Medulla oblongata (tissue), 1 donor: ENCODE measurements around the gene MRI1.
"Not testable (repeated sequence)": the region's sequence is repeated elsewhere in the genome, so short reads cannot be mapped to it uniquely, and the experiment has no call there.

Experiments used
- DNase-seq: peaks from one replicate; pipeline ENCODE4 v3.0.0-alpha.2; 2015; ENCODE audit errors: extremely low spot score

The MRI1 gene

DNA sequence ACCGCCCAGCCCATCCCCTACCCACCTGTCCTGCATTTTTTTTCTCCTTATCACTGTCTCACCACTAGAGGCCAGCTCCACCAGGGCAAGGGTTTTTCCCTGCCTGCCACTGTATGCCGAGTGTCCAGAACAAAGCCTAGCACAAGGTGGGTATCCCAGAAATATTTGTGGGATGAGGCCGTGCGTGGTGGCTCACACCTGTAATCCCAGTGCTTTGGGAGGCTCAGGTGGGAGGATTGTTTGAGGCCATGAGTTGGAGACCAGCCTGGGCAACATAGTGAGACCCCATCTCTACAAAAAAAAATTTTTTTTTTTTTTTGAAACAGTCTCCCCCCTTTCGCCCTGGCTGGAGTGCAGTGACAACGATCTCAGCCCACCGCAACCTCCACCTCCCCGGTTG is 2.9 kb upstream of the MRI1 start:
- DNase-seq, result no peak

GRCh38 chr19:13762635-13763235 is 1.6 kb upstream of the MRI1 start:
- DNase-seq, result no peak

DNA sequence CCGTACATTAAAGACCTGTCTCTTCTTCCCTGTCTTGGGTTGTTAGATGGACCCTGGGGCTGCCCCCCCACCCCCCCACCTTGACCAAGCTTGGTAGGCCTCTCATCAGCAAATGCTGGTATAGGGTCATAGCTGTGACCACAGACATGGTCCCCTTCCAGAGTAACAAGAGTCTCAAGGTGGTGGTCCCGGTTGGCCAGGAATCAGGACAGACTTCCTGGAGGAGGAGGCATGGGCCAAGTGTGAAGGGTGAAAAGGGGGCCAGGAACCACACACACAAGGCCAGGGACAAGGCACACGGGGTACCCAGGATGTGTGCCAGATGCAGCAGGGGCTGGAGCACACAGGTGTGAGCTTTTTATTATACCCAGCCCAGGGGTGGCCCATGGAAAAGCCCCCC is 1.1 kb upstream of the MRI1 start:
- DNase-seq, result no peak

DNA sequence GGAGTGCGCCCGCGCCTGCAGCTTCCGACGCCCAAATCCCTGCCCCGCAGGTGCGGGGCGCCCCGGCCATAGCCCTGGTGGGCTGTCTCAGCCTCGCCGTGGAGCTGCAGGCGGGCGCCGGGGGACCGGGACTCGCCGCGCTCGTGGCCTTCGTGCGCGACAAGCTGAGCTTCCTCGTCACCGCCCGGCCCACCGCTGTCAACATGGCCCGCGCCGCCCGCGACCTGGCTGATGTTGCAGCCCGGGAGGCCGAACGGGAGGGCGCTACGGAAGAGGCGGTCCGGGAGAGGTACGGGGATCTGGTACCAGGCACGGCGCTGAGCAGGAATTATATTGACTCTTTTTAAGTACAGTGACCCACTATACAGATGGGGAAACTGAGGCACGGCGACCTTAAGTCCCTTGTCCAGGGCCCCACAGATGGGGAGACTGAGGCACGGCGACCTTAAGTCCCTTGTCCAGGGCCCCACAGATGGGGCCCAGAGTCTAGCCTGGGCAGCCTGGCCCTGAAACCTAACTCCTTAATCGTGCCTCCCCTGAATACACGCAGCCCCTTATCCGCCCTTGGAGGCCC is 586 bp downstream of the MRI1 start:
- no peak for DNase-seq

GRCh38 chr19:13765395-13766094 is 1.2 kb downstream of the MRI1 start:
- no peak for DNase-seq

DNA sequence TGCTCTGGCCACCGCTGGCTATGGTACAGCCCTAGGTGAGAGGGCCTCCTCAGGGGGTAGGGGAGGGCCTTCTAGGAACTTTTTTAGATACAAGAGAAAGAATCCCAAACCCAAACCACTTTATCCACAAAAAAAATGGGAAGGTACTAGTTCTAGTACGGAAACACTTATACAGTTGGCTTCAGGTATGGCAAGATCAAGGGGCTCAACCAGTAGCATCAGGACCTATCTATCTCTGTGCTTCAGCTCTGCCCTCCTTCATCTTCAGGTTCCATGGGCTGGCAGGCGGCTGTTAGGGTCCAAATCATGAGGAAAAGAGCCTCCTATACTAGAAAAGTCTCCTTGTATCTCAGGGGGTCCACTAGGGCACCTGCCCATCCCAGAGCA is 1.8 kb downstream of the MRI1 start:
- DNase-seq, result no peak

- DNase-seq, result no peak
Observed at GRCh38 chr19:13768510-13768909, 4.2 kb downstream of the MRI1 start.

GRCh38 chr19:13770013-13770635 is 5.8 kb downstream of the MRI1 start:
- no peak for DNase-seq

DNA sequence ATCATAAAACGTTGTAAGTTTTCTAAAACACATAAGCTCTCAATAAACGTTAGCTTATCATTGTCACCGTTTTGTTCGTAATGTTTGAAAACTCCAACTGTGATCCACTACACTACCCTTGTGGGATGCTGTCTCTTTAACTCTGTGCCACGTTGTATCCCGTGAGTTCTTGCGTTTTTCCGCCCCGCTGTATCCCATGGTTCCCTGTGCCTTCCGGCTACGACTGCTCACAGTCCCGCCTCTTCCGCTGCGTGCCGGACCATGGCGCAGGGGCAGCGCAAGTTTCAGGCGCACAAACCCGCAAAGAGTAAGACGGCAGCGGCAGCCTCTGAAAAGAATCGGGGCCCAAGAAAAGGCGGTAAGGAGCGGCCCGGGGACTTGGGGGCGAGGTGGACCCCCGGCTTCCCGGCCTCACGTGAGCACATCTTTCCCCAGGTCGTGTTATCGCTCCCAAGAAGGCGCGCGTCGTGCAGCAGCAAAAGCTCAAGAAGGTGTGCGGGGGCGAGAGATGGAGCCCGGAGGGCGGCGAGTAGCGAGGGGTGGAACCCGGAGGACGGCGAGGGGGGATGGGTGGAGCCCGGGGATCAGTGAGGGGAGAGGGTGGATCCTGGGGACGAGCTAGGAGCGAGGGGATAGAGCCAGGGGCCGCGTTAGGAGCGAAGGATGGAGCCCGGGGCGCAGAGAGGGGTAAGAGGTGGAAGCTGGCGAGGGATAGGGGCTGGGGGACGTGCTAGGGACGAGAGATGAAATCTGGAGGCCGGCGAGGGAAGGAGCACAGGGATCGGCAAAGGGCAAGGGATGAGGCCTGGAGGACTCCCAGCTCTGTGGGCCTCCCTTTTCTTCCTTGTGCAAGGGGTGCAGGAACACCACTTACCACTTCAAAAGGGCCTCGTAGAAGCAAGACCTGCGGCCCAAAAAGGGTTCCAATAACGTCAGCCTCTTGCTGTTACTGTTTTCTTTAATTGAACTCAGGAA is 10.2 kb downstream of the MRI1 start, which contains the start of gene C19orf53:
Gene C19orf53, plus strand, starts transcription at position 240 of the 975 bp plus-strand sequence. Its CDS starts 22 bp downstream, at position 262.
- DNase-seq, result peak; percentile 96

DNA sequence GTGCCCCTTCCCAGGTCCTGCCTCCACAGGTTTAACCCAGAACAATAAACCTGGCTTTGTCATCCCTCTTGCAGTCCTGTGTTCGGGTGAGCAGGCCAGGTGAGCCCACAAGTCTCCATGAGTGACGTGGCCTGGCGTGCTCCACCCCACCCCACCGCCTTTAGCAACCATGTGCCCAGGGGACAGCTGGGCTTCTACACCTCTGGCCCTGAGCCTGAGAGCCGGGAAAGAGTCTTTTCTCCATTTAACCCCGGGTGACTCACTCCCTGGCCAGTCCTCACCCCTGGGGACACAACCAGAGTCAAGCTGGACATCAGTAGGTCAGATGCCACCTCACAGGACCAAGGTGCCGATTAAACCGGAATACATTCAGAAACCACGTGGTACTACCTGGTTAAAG is 14.1 kb downstream of the MRI1 start:
- no peak for DNase-seq

GRCh38 chr19:13778847-13779246 is 14.5 kb downstream of the MRI1 start:
- no peak for DNase-seq

GRCh38 chr19:13779794-13780193 is 15.5 kb downstream of the MRI1 start:
- not testable (repeated sequence) for DNase-seq

DNA sequence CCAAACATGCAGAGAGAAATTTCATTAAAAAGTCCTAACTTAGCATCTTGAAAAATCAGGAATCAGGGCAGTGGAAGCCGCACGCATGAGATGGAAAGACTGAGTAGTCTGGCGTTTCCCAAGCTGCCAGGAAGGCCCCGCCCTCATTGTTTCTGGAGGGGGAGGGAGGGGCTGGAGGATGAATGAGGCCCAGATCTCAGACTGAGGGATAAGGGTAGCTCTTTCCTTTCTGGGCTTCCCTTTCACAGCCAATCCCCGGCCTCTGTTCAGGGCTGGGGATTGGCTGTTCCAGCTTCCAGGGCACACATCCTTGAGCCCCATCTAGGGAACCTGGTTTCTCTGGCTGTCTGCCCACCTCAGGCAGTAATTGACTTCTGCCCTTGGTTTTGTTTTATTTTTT is 17.2 kb downstream of the MRI1 start:
- DNase-seq, result peak; percentile 51

DNA sequence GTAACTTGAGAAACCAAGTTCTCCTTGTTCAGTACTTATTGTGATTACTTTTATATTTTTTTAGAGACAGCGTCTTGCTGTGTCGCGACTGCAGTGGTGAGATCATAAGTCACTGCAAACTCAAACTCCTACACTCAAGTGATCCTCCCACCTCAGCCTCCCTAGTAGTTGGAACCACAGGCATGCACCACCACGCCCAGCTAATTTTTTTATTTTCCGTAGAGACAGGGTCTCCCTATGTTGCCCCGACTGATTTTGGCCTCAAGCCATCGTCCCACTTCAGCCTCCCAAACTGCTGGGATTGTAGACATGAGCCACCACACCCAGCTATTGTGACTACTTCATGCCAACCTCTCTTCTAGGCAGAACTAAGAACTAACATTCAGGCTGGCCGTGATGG is 18.2 kb downstream of the MRI1 start:
- no peak for DNase-seq

GRCh38 chr19:13783565-13784500 is 19.5 kb downstream of the MRI1 start:
- DNase-seq, result no peak

- peak; percentile 61 for DNase-seq
Observed at GRCh38 chr19:13784731-13785452, 20.6 kb downstream of the MRI1 start.

GRCh38 chr19:13788991-13789390 is 24.7 kb downstream of the MRI1 start:
- no peak for DNase-seq

- no peak for DNase-seq
Observed at GRCh38 chr19:13790354-13790753, 26.0 kb downstream of the MRI1 start.

DNA sequence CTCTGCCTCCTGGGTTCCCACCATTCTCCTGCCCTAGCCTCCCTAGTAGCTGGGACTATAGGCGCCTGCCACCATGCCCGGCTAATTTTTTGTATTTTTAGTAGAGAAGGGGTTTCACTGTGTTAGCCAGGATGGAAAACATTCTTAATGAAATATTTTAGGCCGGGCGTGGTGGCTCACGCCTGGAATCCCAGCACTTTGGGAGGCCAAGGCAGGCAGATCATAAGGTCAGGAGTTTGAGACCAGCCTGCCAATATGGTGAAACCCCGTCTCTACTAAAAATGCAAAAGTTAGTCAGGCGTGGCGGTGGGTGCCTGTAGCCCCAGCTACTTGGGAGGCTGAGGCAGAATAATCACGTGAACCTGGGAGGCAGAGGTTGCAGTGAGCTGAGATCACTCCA is 29.0 kb downstream of the MRI1 start:
- not testable (repeated sequence) for DNase-seq

DNA sequence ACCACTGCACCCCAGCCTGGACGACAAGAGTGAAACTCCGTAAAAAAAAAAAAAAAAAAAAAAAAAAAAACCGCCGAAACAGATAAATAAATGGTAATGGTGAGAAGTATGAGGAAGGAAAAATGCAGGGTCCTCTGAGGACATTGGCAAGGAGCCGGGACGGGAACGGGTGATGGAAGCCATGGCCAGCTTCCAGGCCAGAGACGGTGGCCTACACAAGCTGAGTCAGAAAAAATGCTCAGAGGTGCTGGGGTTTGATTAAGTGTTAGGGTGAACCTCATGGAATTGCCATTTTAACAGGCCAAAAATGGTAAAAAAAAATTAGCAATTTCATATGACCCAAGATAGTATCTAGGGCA is 30.1 kb downstream of the MRI1 start:
- DNase-seq, result peak; percentile 19
